GM21619 (cell line): ENCODE measurements around the gene SLC1A7.
A peak's percentile ranks its signal among the peaks of the same experiment; 100 is the strongest.
"Not testable (repeated sequence)": the region's sequence is repeated elsewhere in the genome, so short reads cannot be mapped to it uniquely, and the experiment has no call there.

Experiments
- ATAC-seq: cut with Tn5 transposase; IDR thresholded peaks from one replicate; pipeline ENCODE4 v1.9.1; 2021; ENCODE audit not compliant: unreplicated experiment

SLC1A7 gene

DNA sequence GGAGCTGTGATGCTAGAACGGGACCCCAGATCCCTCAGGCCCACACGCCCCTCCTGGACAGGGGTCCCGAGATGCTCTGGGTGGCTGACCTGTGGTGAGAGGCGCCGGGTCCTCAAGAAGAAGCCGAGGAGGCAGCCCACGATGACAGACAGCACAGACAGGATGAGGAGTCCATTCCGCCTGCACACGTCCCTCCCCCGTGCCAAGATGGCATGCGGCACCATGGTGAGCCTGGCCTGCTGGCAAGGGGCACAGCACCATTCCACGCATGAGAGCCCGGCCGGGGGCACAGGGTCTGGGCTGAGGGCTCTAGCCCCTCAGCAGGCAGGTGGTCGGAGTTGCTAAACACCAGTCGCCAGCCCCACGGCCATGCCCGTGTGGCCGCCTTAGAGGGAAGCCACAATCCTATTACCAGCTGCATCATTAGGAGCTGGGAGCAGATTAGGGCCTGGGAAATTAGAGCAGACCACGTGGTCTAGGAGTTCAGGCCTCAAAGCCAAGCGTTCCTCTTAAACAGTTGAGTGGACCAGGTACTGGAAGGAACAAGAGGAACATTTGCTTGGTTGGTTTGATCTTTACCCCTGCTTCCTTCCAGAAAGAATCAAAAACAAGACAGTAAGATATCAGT, at the start of gene SLC1A7:
Gene SLC1A7, minus strand, starts transcription at position 413 of the 628 bp plus-strand sequence. Its CDS starts 189 bp downstream, at position 224.
- no peak for ATAC-seq

DNA sequence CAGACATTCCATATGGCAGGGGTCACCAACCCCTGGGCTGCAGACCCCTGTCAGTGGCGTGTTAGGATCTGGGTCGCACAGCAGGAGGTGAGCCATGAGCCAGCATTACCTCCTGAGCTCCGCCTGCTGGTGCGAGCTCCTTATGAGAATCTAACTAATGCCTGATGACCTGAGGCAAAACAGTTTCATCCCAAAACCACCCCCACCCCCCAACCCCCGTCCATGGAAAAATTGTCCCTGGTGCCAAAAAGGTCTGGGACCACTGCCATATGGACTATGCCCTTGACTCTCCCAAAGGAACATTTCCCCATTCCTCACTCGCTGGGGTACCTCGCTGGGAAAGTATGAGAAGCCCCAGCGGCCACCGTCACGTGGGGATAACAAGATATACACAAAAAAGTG, 47.8 kb upstream of the SLC1A7 start:
- no peak for ATAC-seq

DNA sequence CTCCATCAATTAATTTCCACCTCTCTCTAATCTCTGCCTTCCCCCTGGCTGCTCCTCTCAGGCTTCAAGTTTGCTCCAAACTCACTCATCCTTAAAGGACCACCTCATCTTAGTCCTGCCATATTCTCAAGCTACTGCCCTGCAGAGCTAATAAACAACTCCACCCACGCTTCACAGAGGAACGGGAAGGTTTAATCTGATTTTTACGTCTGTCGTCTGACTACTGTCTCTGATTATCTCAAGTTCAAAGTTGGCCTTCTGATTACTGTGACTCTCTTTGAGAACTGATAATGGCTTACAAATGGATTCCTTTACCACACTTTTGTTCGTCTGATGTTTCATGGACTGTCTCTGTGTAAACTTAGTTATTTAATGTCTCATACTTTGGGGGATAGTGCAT, 46.6 kb upstream of the SLC1A7 start:
- no peak for ATAC-seq

DNA sequence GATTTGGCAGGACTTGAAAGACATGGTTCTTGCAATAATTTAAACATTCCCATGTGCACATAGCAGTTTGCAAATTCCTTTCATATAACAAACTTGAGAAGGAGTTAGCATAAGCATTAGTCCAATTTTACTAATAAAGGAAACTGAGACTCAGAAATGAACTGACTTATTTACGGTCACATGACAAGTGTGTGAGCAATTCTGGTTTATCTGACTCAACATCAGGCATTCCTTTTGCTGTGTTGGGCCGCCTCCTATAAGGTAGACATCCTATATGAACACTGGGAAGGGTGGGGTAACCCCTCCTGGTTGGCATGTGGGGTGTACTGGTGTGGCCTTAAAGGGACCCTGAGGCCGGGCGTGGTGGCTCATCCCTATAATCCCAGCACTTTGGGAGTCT, 45.7 kb upstream of the SLC1A7 start:
- no peak for ATAC-seq

DNA sequence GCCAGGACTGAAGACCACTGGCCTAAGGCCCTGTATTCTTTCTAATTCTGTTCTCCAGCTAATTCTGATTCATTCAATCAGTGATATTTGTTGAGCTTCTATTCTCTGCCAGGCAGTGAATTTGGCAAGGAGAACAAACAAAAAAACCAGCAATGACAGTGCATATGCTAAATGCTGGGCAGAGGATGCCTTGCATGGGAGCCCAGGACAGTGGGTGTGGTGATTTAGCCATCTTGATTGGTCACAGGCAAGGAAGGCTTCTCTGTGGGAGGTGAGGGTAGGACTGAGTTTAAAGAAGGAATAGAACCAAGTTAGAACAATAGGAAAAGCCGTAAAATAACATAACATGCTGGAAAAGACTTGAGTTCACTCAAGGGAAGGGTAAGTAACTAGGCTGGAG, 45.0 kb upstream of the SLC1A7 start:
- no peak for ATAC-seq

DNA sequence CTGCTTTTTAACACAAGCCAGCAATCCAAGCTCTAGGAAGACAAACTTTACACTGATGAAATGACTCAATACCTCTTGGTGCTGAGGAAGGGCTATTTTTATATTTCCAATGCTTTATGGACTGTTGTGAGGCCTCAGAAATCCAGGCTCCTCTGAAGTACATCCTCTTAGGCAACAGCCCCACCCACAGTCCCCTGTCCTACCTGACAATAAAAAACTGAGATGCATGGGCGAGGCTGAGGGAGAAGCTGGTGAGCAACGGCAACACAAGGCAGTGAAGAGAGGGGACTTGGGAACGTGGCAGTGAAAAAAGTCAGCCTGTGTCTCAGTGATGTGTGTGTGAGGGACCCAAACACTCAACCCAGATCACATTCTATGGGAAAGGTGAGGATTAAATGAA, 44.1 kb upstream of the SLC1A7 start:
- no peak for ATAC-seq

DNA sequence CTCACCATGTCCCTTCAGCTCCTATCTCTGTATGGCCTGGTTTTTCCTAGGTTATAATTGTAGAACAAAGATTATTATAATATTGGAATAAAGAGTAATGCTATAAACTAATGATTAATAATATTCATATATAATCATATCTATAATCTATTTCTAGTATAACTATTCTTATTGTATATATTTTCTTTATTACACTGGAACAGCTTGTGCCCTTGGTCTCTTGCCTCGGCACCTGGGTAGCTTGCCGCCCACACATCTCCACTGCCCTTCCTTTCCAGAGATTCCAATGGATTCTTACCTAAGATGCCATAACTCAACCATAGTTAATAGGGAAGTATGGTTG, 43.5 kb upstream of the SLC1A7 start:
- not testable (repeated sequence) for ATAC-seq

DNA sequence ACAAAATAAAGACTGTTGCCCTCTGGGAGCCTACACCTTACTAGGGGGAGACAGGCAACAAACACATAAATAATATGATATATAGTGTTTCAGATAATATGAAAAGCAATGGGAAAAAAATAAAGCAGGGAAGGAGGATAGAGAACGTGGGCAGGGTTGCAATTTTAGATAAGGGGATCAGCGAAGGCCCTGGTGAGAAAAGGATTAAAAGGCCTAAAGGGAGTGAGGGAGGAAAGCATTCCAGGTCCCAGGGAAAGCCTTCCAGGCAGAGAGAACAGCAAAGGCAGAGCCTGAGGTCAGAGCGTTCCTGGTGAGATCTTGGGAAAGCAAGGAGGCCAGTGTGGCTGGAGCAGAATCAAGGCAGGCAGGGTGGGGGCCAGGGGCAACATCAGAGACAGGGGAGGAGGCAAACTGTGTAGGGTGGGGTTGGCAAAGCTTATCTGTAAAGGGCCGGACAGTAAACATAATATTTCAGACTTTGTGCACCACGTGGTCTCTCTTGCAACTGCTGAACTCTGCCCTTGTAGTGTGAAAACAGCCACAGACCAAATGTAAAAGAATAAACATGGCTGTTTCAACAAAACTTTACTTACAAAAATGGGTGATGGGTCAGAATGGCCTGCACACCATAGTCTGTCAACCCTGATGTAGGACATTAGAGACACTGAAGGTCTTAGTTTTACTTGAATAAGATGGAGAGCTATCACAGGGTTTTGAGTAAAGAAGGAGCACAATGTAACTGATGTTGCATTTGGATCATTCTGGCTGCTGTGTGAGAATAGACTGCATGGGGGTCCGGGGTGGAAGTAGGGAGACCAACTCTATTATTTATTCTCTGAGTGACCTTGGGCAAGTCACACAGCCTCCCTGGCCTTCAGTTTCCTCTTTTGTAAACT, 40.9 kb upstream of the SLC1A7 start:
- ATAC-seq, result no peak

DNA sequence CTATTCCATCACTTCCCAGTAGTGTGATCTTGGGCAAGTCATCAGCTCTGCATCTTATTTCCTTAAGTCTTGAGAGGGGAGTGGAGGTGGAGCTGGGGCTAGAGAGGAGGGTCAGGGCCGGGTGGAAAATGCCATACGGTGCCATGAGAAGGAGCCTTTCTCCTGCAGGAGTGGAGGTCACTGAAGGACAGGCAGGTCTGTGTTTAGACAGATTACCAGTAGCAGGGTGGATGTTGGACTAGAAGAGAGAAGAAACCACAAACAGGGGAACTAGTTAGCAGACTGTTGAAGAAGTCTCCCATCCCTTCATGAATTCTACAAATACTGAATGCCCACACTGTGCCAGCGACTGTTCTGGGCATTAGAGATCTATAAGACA, 40.3 kb upstream of the SLC1A7 start:
- no peak for ATAC-seq

DNA sequence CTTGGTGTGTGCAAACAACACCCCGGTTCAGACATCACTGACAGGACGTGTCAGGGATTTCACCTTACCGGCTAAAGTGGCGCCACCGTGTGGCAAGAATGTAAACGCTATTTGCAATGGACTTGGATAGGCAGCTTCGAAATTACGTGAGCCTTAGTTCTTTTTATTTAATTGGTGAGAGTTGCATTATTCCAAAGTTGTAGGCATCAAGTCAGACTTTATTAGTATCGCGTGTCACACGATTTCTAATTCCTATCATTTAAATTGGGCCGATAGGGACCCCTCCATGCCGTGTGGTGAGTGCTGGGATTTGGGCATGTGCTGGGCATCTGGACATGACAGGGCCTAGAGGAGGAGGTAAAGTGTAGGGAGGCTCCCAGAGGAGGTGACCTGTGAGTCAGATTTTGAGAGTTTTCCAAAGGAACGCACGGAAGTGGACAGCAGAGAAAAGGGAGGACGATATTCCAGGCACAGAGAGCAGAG, 39.7 kb upstream of the SLC1A7 start:
- ATAC-seq, result no peak

DNA sequence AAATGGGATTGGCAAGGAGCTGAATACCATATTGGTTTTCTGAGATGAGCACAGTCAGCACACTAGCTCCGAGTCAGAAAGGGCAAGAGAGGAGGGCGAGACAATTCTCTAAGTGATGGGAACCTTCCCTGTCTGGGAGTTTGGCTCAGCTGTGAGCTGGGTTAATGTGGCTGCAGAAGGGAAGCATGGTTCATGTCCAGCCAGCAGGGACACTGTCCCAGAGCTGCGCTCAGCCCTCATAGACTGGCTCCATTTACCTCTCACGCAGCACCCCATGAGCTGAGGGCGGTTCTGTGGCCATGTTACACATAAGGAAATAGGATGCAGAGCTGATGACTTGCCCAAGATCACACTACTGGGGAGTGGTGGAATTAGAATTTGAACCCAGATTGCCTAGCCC, 38.5 kb upstream of the SLC1A7 start:
- no peak for ATAC-seq

DNA sequence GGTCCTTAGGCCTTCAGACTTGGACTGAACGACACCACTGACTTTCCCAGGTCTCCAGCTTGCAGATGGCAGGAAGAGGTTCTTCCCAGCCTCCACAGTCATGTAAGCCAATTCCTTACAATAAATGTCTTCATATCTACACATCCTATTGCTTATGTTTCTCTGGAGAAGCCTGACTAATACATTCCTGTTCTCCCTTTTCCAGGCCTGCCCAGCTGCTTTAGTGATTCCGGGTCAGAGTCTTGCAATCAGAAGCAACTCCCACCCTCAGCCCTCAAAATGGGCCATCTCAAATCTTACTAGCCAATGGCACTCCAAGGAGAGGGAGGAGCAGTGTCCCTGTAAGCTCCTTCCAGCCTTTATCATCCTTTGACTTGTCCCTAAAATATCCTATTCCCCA, 37.8 kb upstream of the SLC1A7 start:
- no peak for ATAC-seq

DNA sequence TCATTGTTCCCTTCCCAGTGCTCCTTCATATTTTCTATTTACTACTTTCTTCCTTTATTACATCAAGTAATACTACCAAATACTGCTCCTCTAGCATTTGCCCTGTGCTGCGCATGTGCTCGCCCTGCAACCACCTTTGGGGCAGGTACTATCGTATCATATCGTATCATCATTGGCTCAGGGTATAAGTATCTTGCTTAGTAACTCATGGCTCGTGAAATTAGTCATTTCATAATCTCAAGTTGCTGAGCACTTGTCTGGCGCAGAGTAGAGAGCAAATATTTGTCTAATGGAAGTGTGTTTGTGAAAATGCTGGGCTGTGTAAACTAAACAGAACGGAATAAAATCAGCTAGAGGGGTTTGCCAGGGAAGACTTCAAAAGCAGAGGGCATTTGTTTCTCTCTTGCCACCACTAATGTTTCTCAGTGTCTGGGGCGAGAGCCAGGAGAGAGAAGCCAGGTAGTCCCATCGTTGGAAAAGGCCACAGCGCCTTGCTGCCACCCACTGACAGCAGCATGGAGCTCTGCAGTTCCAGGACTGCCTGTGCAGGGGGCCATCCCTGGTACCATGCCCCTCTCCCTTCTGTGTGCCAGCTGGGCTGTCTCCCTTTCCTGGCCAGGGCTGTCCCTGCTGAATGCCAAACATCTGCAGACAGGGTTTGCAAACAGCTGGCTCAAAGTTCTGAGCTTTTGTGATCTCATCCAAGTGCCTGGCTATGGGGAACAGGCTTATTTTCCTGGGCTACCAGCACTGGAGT, 34.2 kb upstream of the SLC1A7 start:
- no peak for ATAC-seq

DNA sequence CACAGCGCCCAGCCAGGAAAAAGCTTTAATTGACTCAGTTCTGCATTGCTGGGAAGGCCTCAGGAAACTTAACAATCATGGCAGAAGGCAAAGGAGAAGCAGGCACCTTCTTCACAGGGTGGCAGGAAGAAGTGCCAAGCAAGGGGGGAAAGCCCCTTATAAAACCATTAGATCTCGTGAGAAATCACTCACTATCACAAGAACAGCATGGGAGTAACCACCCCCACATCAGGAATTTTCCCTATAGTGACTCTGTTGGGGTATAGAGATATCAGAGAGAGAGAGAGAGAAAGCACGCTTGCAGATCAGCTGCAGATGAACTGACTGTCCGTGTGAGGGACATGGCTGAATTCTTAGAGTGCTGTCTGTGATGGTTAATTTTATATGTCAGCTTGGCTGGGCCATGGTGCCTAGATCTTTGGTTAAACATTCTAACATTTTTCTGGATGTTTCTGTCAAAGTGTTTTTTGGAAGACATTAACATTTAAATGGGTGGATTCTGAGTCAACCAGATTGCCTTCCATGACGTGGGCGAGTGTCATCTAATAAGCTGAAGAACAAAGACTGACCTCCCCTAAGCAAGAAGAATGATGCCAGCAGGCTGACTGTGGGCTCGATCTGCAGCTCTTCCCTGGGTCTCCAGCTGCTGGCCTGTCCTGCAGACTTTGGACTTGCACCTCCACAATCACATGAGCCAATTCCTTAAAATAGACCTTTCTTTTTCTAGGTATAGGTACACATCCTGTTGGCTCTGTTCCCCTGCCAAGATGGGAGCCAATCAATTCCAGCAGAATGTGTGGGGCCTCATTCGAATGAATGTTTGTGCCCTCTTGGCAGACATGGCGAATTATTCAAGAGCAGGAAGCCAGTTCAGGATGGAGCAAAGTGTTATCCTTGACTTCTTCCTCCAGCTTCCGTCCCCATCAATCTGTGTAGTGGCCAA, 32.8 kb upstream of the SLC1A7 start:
- ATAC-seq, result no peak

DNA sequence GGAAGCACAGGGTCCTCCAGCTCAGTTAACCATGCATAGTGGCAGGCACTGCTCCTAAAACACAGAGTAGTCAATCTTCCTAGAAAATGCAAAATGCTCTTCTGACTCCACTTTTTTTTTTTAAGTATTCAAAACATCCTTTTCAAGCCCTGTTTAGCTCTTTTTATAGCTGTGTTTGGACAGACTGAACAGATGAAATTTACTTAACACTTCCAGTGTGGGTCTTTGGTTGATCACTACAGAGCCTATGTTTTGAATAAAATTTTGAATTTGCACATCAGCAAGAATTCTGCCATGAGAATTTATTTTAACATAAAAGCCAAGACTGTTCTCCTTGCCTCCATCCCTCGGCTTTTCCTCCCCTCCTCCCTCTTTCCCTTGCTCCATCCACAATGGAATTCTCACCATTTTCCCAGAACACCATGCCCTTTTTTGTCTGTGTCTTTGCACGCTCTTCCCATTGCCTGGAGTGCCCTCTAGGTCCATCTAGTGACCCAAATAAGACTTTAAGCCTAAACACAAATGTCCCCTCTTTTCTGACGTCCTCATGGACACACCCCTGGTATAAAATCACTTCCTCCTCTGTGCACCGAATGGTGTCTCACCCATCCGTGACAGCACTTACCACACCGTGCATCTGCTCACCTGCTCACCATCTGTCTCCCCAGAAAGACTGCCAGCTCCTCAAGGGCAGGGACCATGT, 30.1 kb upstream of the SLC1A7 start:
- ATAC-seq, result peak; percentile 58

DNA sequence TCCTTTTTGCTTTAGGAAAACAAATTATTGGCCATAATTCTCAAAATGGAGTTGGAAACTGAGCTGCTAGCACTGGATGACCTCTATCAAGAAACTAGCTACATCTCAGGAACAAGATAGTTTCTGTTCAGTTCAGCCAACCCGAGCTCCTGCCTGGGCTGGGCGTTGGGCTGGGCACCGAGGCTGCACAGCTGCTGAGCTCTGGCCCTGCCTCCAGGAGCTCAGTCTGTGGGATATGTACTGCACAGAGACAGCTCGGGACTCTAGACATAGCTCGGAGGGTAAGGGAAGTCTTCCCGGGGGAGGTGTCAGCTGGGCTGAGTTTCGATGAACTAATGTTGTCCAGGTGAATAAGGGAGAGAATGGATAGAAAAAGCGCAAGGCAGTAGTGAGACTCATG, 24.5 kb upstream of the SLC1A7 start:
- ATAC-seq, result no peak

DNA sequence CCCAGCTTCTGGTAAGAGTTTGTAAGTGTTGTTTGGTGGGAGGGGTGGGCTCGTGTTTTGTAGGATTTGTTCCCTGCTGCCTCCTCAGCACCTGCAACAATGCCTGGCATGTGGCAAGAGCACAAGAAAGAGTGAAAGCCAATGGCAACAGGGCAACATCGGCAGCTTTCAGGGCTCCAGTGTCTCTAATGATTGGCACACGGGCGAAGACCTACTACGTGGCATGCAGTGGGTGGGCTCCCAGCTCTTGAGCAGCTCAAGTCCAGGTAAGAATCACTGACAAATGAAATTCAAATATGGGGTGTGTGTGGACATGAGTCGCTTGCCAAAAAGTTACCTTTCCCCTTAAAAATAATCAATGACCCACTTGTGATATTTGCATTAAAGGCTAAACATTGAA, 23.9 kb upstream of the SLC1A7 start:
- no peak for ATAC-seq

DNA sequence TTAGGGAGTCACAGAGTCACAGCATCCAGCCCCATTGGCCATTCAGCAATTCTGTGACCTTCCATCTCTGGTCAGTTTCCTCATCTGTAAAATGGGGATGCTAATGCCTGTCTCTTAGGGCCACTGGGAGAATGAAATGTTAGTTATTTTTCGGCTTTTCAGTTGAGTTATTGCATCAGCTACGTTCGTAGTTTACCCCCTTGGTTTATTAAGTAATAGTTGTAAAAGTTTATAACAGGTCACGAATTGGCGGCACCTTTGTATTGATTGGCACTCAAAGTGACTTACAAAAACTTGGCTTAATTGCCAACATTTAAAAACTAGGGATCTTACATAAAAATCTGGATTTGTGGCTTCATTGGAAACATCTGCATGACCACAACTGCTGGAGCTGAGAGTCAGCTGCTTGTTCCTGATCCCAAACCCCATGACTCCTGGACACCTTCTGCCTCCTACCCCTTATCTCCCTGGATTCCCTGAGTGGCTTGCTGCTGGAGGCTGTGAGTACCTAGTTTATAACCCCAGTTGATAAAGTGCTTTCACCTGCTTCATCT, 23.0 kb upstream of the SLC1A7 start:
- ATAC-seq, result no peak

DNA sequence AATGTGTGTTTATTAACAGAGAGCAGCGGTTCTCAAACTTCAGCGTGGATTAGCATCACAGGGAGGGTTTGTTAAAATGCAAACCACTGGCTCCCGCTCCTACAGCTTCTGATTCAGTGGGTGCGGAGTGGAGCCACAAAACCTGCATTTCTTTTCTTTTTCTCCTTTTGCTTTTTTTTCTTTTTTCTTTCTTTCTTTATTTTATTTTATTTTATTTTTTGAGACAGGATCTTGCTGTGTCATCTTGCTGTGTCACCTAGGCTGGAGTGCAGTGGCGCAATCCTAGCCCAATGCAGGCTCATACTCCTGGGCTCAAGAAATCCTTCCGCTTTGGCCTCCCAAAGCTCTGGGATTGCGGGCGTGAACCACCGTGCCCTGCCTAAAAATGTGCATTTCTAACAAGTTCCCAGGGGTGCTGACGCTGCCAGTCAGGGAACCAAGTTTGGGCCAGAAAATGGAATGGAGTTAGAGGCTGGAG, 20.9 kb upstream of the SLC1A7 start:
- ATAC-seq, result no peak

DNA sequence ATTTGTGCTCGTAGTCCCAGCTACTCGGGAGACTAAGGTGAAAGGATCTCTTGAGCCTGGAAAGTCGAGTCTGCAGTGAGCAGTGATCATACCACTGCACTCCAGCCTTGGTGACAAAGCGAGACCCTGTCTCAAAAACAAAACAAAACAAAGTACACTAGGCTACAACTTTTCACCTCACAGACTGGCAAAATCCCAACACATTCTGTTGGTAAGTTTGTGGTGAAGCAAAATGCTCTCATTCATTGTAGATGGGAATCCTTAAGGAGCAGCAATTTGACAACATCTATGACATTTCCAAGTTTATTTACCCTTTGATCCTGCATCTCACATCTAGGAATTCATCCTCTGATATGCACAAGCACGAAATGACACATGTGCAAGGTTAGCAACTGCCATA, 20.2 kb upstream of the SLC1A7 start:
- no peak for ATAC-seq
